Uterus (tissue), 4 donors: ENCODE measurements around the gene DSEL. TPM values are rescaled to one million over a fixed set of nuclear protein-coding genes. Genes with fewer than 3 reads are reported as not detected.

ENCODE experiments used
- DNase-seq, 2 donors: peaks; one replicate each; pipeline ENCODE4 v3.0.0-alpha.2; 2019 to 2020
- H3K27ac ChIP-seq, 2 donors: fragments of 200-600 bp; sonication (generic); 1 replicate in 1 of 2; 2 replicates in 1 of 2; pipeline ENCODE4 v1.5.1; 2016 to 2018
- H3K27me3 ChIP-seq, 2 donors: fragments of 200-600 bp; sonication (generic); one replicate each; pipeline ENCODE4 v1.5.1; 2018 to 2019; ENCODE audit warnings: control low read depth in 1 of 2
- H3K36me3 ChIP-seq, 2 donors: fragments of 200-600 bp; sonication (generic); one replicate each; pipeline ENCODE4 v1.5.1; 2019; ENCODE audit warnings: control low read depth in 1 of 2
- H3K4me1 ChIP-seq, 2 donors: fragments of 200-600 bp; sonication (generic); one replicate each; pipeline ENCODE4 v1.5.1; 2018 to 2019; ENCODE audit warnings: control low read depth in 1 of 2
- H3K4me3 ChIP-seq, 2 donors: fragments of 200-600 bp; sonication (generic); 1 replicate in 1 of 2; 2 replicates in 1 of 2; pipeline ENCODE4 v1.5.1; 2018 to 2019; ENCODE audit warnings: mild to moderate bottlenecking in 1 of 2
- H3K9me3 ChIP-seq, 2 donors: fragments of 200-600 bp; sonication (generic); one replicate each; pipeline ENCODE4 v1.5.1; 2019; ENCODE audit warnings: control low read depth in 1 of 2
- CTCF ChIP-seq, 4 experiments: fragments of 200-600 bp in 2 of 4; fragments of 450-650 bp in 2 of 4; sonication (generic) in 2 of 4; IDR thresholded peaks; one replicate each; pipeline ENCODE4 v1.5.1; 2016 to 2019; ENCODE audit warnings: antibody characterized with exemption in 4 of 4, mild to moderate bottlenecking in 2 of 4, moderate library complexity in 1 of 4
- POLR2A ChIP-seq, 2 donors: fragments of 450-650 bp; IDR thresholded peaks; one replicate each; pipeline ENCODE4 v1.6.1; 2016; ENCODE audit warnings: antibody characterized with exemption in 2 of 2, mild to moderate bottlenecking in 1 of 2, moderate library complexity in 1 of 2
- intact Hi-C: fragments of 100-400 bp; cut with DNase I; formaldehyde crosslinking; loops from one replicate; pipeline ENCODE4 v1.15.1; 2023; ENCODE audit warnings: low total_unique reads
- total RNA-seq, 4 donors: library from RNA; depleted of rRNA in 3 of 4; stranded (reverse); fragments of >200 nt in 3 of 4; gene quantifications; one replicate each; pipeline versions ENCODE4 v1.1.0 to v1.2.4, GENCODE V29; 2014 to 2023
- donor health status: DM: yes; HTN: yes; CAD: no.

Gene DSEL
- total RNA-seq, 4 donors from 2014 or later = 8.8 to 55.2 (median 12.1) TPM

DNA sequence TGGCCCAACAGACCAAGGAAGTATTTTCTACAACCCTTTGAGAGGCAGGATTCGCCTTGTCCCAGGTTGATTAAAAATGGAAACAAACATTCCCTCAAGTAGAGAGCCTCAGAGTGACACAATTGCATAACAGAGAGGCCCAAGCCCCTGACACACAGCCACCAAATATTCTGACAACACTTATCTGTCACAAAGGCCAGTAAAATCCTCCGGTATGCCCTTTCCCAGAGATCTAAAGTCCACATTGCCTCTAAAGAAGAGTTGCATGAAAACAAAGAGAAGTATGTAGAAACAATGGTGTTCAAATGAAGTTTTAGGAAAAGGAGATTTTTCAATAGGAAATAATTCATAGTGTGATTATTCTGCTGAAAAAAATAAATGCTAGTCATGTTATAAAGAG, 32.1 kb downstream of the DSEL start:
- Histone ChIP-seq H3K9me3 (no peaks in the 10 kb centered on the region), H3K4me1 (no peaks in the 10 kb centered on the region), H3K27me3 (no peaks in the 10 kb centered on the region), H3K36me3 (no peaks in the 10 kb centered on the region), H3K27ac (no peak overlapping the region), H3K4me3 (no peak overlapping the region)
- intact Hi-C loops = no loop called here
- DNase-seq = no peak
- no peak for TF ChIP-seq CTCF (IDR thresholded peaks at IDR 0.05)
- TF ChIP-seq POLR2A (IDR thresholded peaks at IDR 0.05) = no peak

DNA sequence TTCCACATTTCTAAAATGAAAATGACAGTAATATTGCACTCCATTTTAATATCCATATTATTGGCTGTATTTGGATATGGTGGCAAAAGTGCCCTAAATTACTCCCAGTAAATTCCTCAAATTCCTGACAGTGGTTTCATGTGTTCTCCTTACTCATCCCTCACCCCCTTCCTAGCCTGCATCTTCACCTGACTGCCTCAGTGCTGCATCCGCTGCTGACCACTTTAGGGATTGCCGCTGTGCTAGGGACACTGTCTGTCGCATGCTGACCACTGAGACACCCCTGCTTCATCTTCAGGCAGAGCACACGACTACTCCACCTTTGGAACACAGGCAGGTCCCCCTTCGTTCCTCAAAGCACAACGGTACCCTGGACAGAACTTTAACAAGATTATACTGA, 32.6 kb downstream of the DSEL start:
- Histone ChIP-seq H3K27me3 (no peaks in the 10 kb centered on the region), H3K36me3 (no peaks in the 10 kb centered on the region), H3K27ac (no peak overlapping the region), H3K4me1 (no peaks in the 10 kb centered on the region), H3K4me3 (no peak overlapping the region), H3K9me3 (no peaks in the 10 kb centered on the region)
- no peak for TF ChIP-seq POLR2A (IDR thresholded peaks at IDR 0.05)
- intact Hi-C loops = no loop called here
- no peak for DNase-seq

- H3K4me3 ChIP-seq = no peak overlapping the region
- H3K27me3 ChIP-seq = no peaks in the 10 kb centered on the region
- no peaks in the 10 kb centered on the region for H3K9me3 ChIP-seq
- TF ChIP-seq POLR2A (IDR thresholded peaks at IDR 0.05) = no peak
- no peak for TF ChIP-seq CTCF (IDR thresholded peaks at IDR 0.05)
- H3K36me3 ChIP-seq = no peaks in the 10 kb centered on the region
- no peaks in the 10 kb centered on the region for H3K4me1 ChIP-seq
- DNase-seq = no peak
- intact Hi-C loops = no loop called here
- no peak overlapping the region for H3K27ac ChIP-seq
These were observed 33.3 kb downstream of the DSEL start for GRCh38 chr18:67483237-67483636.

DNA sequence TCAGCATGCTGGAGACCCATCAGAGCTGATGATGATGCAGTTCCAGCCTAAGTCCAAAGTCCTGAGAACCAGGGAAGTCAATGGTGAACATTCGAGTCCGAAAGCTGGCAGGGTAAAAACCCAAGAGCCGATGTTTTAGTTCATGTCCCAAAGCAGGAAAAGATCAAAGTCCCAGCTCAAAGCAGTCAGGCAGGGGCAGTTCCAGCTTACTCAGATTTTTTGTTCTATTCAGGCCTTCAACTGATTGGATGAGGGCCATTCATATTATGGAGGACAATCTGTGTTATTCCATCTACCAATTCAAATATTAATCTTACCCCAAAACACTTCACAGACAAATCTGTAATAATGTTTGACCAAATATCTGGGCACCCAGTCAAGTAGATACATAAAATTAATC, 38.3 kb downstream of the DSEL start:
- H3K27me3 ChIP-seq = no peaks in the 10 kb centered on the region
- H3K27ac ChIP-seq = no peak overlapping the region
- TF ChIP-seq CTCF (IDR thresholded peaks at IDR 0.05) (no peak), POLR2A (IDR thresholded peaks at IDR 0.05) (no peak)
- no peak overlapping the region for H3K4me3 ChIP-seq
- H3K4me1 ChIP-seq = no peaks in the 10 kb centered on the region
- no peak for DNase-seq
- no peaks in the 10 kb centered on the region for H3K9me3 ChIP-seq
- no peaks in the 10 kb centered on the region for H3K36me3 ChIP-seq
- intact Hi-C loops = no loop called here

- no peak for DNase-seq
- H3K9me3 ChIP-seq = no peaks in the 10 kb centered on the region
- intact Hi-C loops = no loop called here
- no peak overlapping the region for H3K4me3 ChIP-seq
- no peak overlapping the region for H3K27ac ChIP-seq
- H3K36me3 ChIP-seq = no peaks in the 10 kb centered on the region
- no peaks in the 10 kb centered on the region for H3K4me1 ChIP-seq
- H3K27me3 ChIP-seq = no peaks in the 10 kb centered on the region
- TF ChIP-seq CTCF (IDR thresholded peaks at IDR 0.05) = no peak
- TF ChIP-seq POLR2A (IDR thresholded peaks at IDR 0.05) = no peak
These were observed 39.0 kb downstream of the DSEL start for GRCh38 chr18:67477522-67477921.

- Histone ChIP-seq H3K9me3 (no peaks in the 10 kb centered on the region), H3K4me1 (no peaks in the 10 kb centered on the region), H3K27ac (no peak overlapping the region), H3K27me3 (no peaks in the 10 kb centered on the region), H3K4me3 (no peak overlapping the region), H3K36me3 (no peaks in the 10 kb centered on the region)
- no peak for DNase-seq
- TF ChIP-seq CTCF (IDR thresholded peaks at IDR 0.05) (no peak), POLR2A (IDR thresholded peaks at IDR 0.05) (no peak)
- intact Hi-C loops = no loop called here
These were observed 39.9 kb downstream of the DSEL start for GRCh38 chr18:67476585-67476984.
